Kidney (tissue), 14 donors: Measurements from ENCODE around the gene SLC23A2. TPM values are rescaled to one million over a fixed set of nuclear protein-coding genes. Genes with fewer than 3 reads are reported as not detected.
"Not testable (repeated sequence)": the region's sequence is repeated elsewhere in the genome, so short reads cannot be mapped to it uniquely, and the experiment has no call there.

Source experiments
- DNase-seq, 5 donors: peaks; one replicate each; pipeline ENCODE4 v3.0.0-alpha.2; 2013 to 2020
- FAIRE-seq: peaks from 2 replicates; lab custom pipeline; 2012; peaks lifted over from hg19 to GRCh38; lab: Jason Lieb, UNC
- H3K27ac ChIP-seq, 2 donors: one replicate each; pipeline ENCODE4 v1.7.0; 2013; ENCODE audit warnings: low read depth in 2 of 2, low read length in 2 of 2, inconsistent platforms in 1 of 2
- H3K27me3 ChIP-seq: one replicate; pipeline ENCODE4 v1.7.1; 2013; ENCODE audit warnings: low read length, inconsistent platforms; ENCODE audit not compliant: control insufficient read depth, insufficient read depth
- H3K36me3 ChIP-seq, 3 donors: one replicate each; pipeline versions ENCODE4 v1.7.0 to v1.7.1; 2013; ENCODE audit warnings: low read length in 3 of 3, control low read depth in 1 of 3, inconsistent platforms in 1 of 3; ENCODE audit not compliant: insufficient read depth in 3 of 3, control insufficient read depth in 2 of 3
- H3K4me1 ChIP-seq, 3 donors: one replicate each; pipeline versions ENCODE4 v1.7.0 to v1.7.1; 2013; ENCODE audit warnings: low read length in 3 of 3, inconsistent platforms in 1 of 3, low read depth in 1 of 3; ENCODE audit not compliant: control insufficient read depth in 2 of 3, insufficient read depth in 2 of 3
- H3K4me3 ChIP-seq, 3 donors: one replicate each; pipeline versions ENCODE4 v1.7.0 to v1.8.1; 2013; ENCODE audit warnings: low read length in 3 of 3, control low read depth in 1 of 3, inconsistent platforms in 1 of 3
- H3K9ac ChIP-seq, 3 donors: one replicate each; pipeline versions ENCODE4 v1.7.0 to v1.7.1; 2013; ENCODE audit warnings: low read length in 3 of 3, control low read depth in 1 of 3, inconsistent platforms in 1 of 3
- H3K9me3 ChIP-seq, 3 donors: one replicate each; pipeline versions ENCODE4 v1.7.0 to v1.7.1; 2013; ENCODE audit warnings: low read length in 3 of 3, control low read depth in 1 of 3, inconsistent platforms in 1 of 3; ENCODE audit not compliant: control insufficient read depth in 2 of 3, insufficient read depth in 1 of 3
- intact Hi-C: fragments of 100-400 bp; cut with DNase I; formaldehyde crosslinking; loops from one replicate; pipeline ENCODE4 v1.11.1; 2022
- polyA plus RNA-seq: library from polyadenylated mRNA; stranded (reverse); fragments of 350-450 nt; fragmentation: Illumina TruSeq; extraction: RNeasy Lipid Tissue Mini Kit (QIAGEN cat#74804); gene quantifications from one replicate; pipeline ENCODE4 v1.2.3, GENCODE V29; 2014; ENCODE audit warnings: low read depth, low replicate concordance; ENCODE audit not compliant: insufficient read depth
- total RNA-seq: library from RNA; stranded (reverse); fragmentation: NEBNext Ultra II Directional; extraction: Animal tissue kit (Norgen Biotek cat#: 25700); gene quantifications from one replicate; pipeline ENCODE4 v1.2.1, GENCODE V29; 2021
- TF ChIP-seq, protein P1 (sequence below): IDR thresholded peaks from 3 replicates; pipeline ENCODE4 v1.5.1; 2012; ENCODE audit warnings: mild to moderate bottlenecking, moderate library complexity, borderline replicate concordance; ENCODE audit not compliant: insufficient read depth; ENCODE audit errors: extremely low read depth
- donor health status: control.
- donor health status: control.
- donor health status: control.
- donor health status: control.
- donor health status: control.
- donor health status: DM: yes; HTN: yes; CAD: no.
- donor health status: Normal renal cell carcinoma (clear cell type).

SLC23A2 gene
- total and polyA plus RNA-seq, 2 donors from 2014 or later = 4.8 to 20.5 TPM

GRCh38 chr20:5031206-5031557 is 29.9 kb upstream of the SLC23A2 start:
- Histone ChIP-seq H3K27me3 (no peaks in the 10 kb centered on the region), H3K4me1 (no peaks in the 10 kb centered on the region), H3K27ac (no peak overlapping the region), H3K4me3 (no peak overlapping the region), H3K36me3 (no peaks in the 10 kb centered on the region), H3K9ac (no peak overlapping the region), H3K9me3 (no peaks in the 10 kb centered on the region)
- no peak for FAIRE-seq
- no peak for DNase-seq
- intact Hi-C loops = no loop called here
- TF ChIP-seq, protein P1, sequence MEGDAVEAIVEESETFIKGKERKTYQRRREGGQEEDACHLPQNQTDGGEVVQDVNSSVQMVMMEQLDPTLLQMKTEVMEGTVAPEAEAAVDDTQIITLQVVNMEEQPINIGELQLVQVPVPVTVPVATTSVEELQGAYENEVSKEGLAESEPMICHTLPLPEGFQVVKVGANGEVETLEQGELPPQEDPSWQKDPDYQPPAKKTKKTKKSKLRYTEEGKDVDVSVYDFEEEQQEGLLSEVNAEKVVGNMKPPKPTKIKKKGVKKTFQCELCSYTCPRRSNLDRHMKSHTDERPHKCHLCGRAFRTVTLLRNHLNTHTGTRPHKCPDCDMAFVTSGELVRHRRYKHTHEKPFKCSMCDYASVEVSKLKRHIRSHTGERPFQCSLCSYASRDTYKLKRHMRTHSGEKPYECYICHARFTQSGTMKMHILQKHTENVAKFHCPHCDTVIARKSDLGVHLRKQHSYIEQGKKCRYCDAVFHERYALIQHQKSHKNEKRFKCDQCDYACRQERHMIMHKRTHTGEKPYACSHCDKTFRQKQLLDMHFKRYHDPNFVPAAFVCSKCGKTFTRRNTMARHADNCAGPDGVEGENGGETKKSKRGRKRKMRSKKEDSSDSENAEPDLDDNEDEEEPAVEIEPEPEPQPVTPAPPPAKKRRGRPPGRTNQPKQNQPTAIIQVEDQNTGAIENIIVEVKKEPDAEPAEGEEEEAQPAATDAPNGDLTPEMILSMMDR = no peak

- Histone ChIP-seq H3K9ac (no peak overlapping the region), H3K9me3 (no peaks in the 10 kb centered on the region), H3K27ac (no peak overlapping the region), H3K4me1 (no peaks in the 10 kb centered on the region), H3K36me3 (no peaks in the 10 kb centered on the region), H3K27me3 (no peaks in the 10 kb centered on the region), H3K4me3 (no peak overlapping the region)
- FAIRE-seq = no peak
- TF ChIP-seq, protein P1 = no peak
- intact Hi-C loops = no loop called here
- DNase-seq = no peak
Measured at GRCh38 chr20:5030348-5031205, 29.3 kb upstream of the SLC23A2 start.

DNA sequence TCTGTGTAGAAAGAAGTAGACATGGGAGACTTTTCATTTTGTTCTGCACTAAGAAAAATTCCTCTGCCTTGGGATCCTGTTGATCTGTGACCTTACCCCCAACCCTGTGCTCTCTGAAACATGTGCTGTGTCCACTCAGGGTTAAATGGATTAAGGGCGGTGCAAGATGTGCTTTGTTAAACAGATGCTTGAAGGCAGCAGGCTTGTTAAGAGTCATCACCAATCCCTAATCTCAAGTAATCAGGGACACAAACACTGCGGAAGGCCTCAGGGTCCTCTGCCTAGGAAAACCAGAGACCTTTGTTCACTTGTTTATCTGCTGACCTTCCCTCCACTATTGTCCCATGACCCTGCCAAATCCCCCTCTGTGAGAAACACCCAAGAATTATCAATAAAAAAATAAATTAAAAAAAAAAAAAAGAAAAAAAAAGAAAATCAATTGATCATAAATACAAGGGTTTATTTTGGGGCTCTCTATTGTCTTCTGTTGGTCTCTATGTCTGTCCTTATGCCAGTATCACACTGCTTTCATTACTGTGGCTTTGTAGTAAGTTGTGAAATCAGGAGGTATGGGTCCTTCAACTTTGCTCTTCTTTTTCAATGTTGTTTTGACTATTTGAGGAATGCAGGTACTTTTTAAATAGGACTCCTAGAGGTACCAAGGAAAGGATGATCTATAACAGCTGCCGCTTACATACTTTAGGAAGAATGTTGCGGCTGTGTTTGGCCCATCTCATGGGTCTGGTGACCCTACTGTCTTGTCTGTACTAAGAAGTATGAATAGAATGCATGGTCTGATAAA is 27.1 kb upstream of the SLC23A2 start:
- intact Hi-C loops, FAIRE-seq, DNase-seq, H3K9ac ChIP-seq, H3K4me3 ChIP-seq, H3K27ac ChIP-seq, H3K36me3 ChIP-seq, H3K9me3 ChIP-seq, H3K4me1 ChIP-seq, H3K27me3 ChIP-seq: not testable (repeated sequence)

GRCh38 chr20:5024982-5025381 is 23.7 kb upstream of the SLC23A2 start:
- no peak for FAIRE-seq
- Histone ChIP-seq H3K4me1 (no peaks in the 10 kb centered on the region), H3K9ac (no peak overlapping the region), H3K4me3 (no peak overlapping the region), H3K27ac (no peak overlapping the region), H3K27me3 (no peaks in the 10 kb centered on the region), H3K9me3 (no peaks in the 10 kb centered on the region), H3K36me3 (no peaks in the 10 kb centered on the region)
- TF ChIP-seq, protein P1 = no peak
- no peak for DNase-seq
- intact Hi-C loops = no loop called here
